H9 (cell line): ENCODE results near the gene RBM3. TPM values are rescaled to one million over a fixed set of nuclear protein-coding genes. Genes with fewer than 3 reads are reported as not detected.

Source experiments
- DNase-seq: peaks from one replicate; pipeline ENCODE4 v3.0.0-alpha.2; 2017
- H2AFZ ChIP-seq: one replicate; pipeline ENCODE4 v1.6.1; 2013; ENCODE audit warnings: mild to moderate bottlenecking, low read length, control low read depth, moderate library complexity
- H2AK5ac ChIP-seq: 2 replicates; pipeline ENCODE4 v1.6.1; 2013; ENCODE audit warnings: low read length, control low read depth, mixed read lengths; ENCODE audit not compliant: insufficient read length
- H2BK120ac ChIP-seq: one replicate; pipeline ENCODE4 v1.6.1; 2013; ENCODE audit warnings: low read depth, mild to moderate bottlenecking, low read length, control low read depth, inconsistent platforms; ENCODE audit not compliant: poor library complexity, severe bottlenecking
- H2BK12ac ChIP-seq: 2 replicates; pipeline ENCODE4 v1.6.1; 2013; ENCODE audit warnings: low read length, control low read depth, mixed read lengths, low read depth; ENCODE audit not compliant: insufficient read length
- H2BK15ac ChIP-seq: 2 replicates; pipeline ENCODE4 v1.6.1; 2013; ENCODE audit warnings: low read depth, low read length, control low read depth
- H2BK20ac ChIP-seq: one replicate; pipeline ENCODE4 v1.6.1; 2013; ENCODE audit warnings: low read depth, mild to moderate bottlenecking, low read length, control low read depth, inconsistent platforms; ENCODE audit not compliant: poor library complexity, severe bottlenecking
- H2BK5ac ChIP-seq: 2 replicates; pipeline ENCODE4 v1.6.1; 2013; ENCODE audit warnings: low read length, control low read depth, mixed read lengths; ENCODE audit not compliant: insufficient read length
- H3K14ac ChIP-seq: 2 replicates; pipeline ENCODE4 v1.6.1; 2013; ENCODE audit warnings: low read length, control low read depth; ENCODE audit not compliant: insufficient read depth
- H3K18ac ChIP-seq: 2 replicates; pipeline ENCODE4 v1.6.1; 2013; ENCODE audit warnings: low read depth, mild to moderate bottlenecking, mixed read lengths, low read length, control low read depth; ENCODE audit not compliant: insufficient read length
- H3K23ac ChIP-seq: 2 replicates; pipeline ENCODE4 v1.6.1; 2013; ENCODE audit warnings: low read length, control low read depth, mixed read lengths, low read depth; ENCODE audit not compliant: insufficient read length
- H3K23me2 ChIP-seq: 2 replicates; pipeline ENCODE4 v1.6.1; 2013; ENCODE audit warnings: low read depth, mild to moderate bottlenecking, mixed read lengths, low read length, control low read depth; ENCODE audit not compliant: insufficient read length, poor library complexity, severe bottlenecking
- H3K27ac ChIP-seq: 2 replicates; pipeline ENCODE4 v1.5.1; 2013; ENCODE audit warnings: low read length, control low read depth, mixed read lengths, low read depth; ENCODE audit not compliant: insufficient read length
- H3K27me3 ChIP-seq: 2 replicates; pipeline ENCODE4 v1.6.1; 2013; ENCODE audit warnings: low read length, control low read depth, inconsistent platforms; ENCODE audit not compliant: insufficient read depth
- H3K4ac ChIP-seq: 2 replicates; pipeline ENCODE4 v1.6.1; 2013; ENCODE audit warnings: low read depth, mild to moderate bottlenecking, control low read depth, inconsistent platforms, low read length, moderate library complexity
- H3K4me1 ChIP-seq: 2 replicates; pipeline ENCODE4 v1.6.1; 2013; ENCODE audit warnings: low read length, control low read depth, inconsistent platforms; ENCODE audit not compliant: insufficient read depth
- H3K4me2 ChIP-seq: 2 replicates; pipeline ENCODE4 v1.6.1; 2013; ENCODE audit warnings: low read length, control low read depth, mixed read lengths; ENCODE audit not compliant: insufficient read length, insufficient read depth
- H3K56ac ChIP-seq: 2 replicates; pipeline ENCODE4 v1.6.1; 2013; ENCODE audit warnings: low read depth, mild to moderate bottlenecking, mixed read lengths, low read length, control low read depth; ENCODE audit not compliant: insufficient read length
- H3K79me1 ChIP-seq: 2 replicates; pipeline ENCODE4 v1.6.1; 2013; ENCODE audit warnings: low read depth, mild to moderate bottlenecking, moderate library complexity, low read length, control low read depth, inconsistent platforms; ENCODE audit not compliant: insufficient read depth, poor library complexity, severe bottlenecking
- H3K79me2 ChIP-seq: 2 replicates; pipeline ENCODE4 v1.6.1; 2013; ENCODE audit warnings: low read length, control low read depth, inconsistent platforms; ENCODE audit not compliant: insufficient read depth
- H3K9ac ChIP-seq: 2 replicates; pipeline ENCODE4 v1.6.1; 2013; ENCODE audit warnings: low read length, control low read depth, mixed read lengths; ENCODE audit not compliant: insufficient read length; ENCODE audit errors: extremely low read depth
- H3K9me3 ChIP-seq: one replicate; pipeline ENCODE4 v1.6.1; 2013; ENCODE audit warnings: low read depth, low read length, inconsistent platforms; ENCODE audit not compliant: control insufficient read depth
- H3T11ph ChIP-seq: one replicate; pipeline ENCODE4 v1.6.1; 2013; ENCODE audit warnings: mild to moderate bottlenecking, low read length, control low read depth, inconsistent platforms
- H4K20me1 ChIP-seq: one replicate; pipeline ENCODE4 v1.6.1; 2013; ENCODE audit not compliant: control insufficient read depth, insufficient read length, insufficient read depth
- H4K5ac ChIP-seq: 2 replicates; pipeline ENCODE4 v1.6.1; 2013; ENCODE audit warnings: low read depth, mild to moderate bottlenecking, mixed read lengths, low read length, control low read depth; ENCODE audit not compliant: insufficient read length
- H4K8ac ChIP-seq: replicated peaks from 2 replicates; pipeline ENCODE4 v1.6.1; 2013; ENCODE audit warnings: low read length, control low read depth, mixed read lengths, low read depth; ENCODE audit not compliant: insufficient read length
- H4K91ac ChIP-seq: 2 replicates; pipeline ENCODE4 v1.6.1; 2013; ENCODE audit warnings: low read depth, mild to moderate bottlenecking, moderate library complexity, mixed read lengths, low read length, control low read depth; ENCODE audit not compliant: insufficient read length
- H3K27ac Mint-ChIP-seq, 3 experiments: 2 replicates in 2 of 3; 3 replicates in 1 of 3; pipeline ENCODE4 v1.8.0; 2020 to 2021; ENCODE audit warnings: mixed read lengths in 3 of 3, mild to moderate bottlenecking in 1 of 3, moderate library complexity in 1 of 3
- H3K27me3 Mint-ChIP-seq: 2 replicates; pipeline ENCODE4 v1.8.0; 2021; ENCODE audit warnings: low read depth, mild to moderate bottlenecking, moderate library complexity, mixed read lengths
- H3K36me3 Mint-ChIP-seq, 3 experiments: 2 replicates in 2 of 3; 3 replicates in 1 of 3; pipeline ENCODE4 v1.8.0; 2020 to 2021; ENCODE audit warnings: low read depth in 3 of 3, mixed read lengths in 3 of 3; ENCODE audit not compliant: insufficient read depth in 1 of 3
- H3K4me1 Mint-ChIP-seq, 2 experiments: 2 replicates each; pipeline ENCODE4 v1.8.0; 2020; ENCODE audit warnings: mixed read lengths in 2 of 2
- H3K4me3 Mint-ChIP-seq, 2 experiments: 2 replicates in 1 of 2; 3 replicates in 1 of 2; pipeline ENCODE4 v1.8.0; 2020 to 2021; ENCODE audit warnings: mild to moderate bottlenecking in 2 of 2, mixed read lengths in 2 of 2, moderate library complexity in 1 of 2
- H3K9me3 Mint-ChIP-seq, 2 experiments: 2 replicates in 1 of 2; 3 replicates in 1 of 2; pipeline ENCODE4 v1.8.0; 2020; ENCODE audit warnings: mild to moderate bottlenecking in 2 of 2, mixed read lengths in 2 of 2, moderate library complexity in 1 of 2
- WGBS: extraction: QIAGEN DNeasy Blood & Tissue Kit; methylation state at CpG from one replicate; pipeline ENCODE4 v1.1.7; 2013; ENCODE audit warnings: missing lambda C conversion rate, low lambda C conversion rate, mixed read lengths; ENCODE audit not compliant: insufficient read length; ENCODE audit errors: extremely low coverage; 5-methylcytosine and 5-hydroxymethylcytosine counted together
- total RNA-seq: library from RNA; stranded (reverse); gene quantifications from 2 replicates; pipeline ENCODE4 v1.2.1, GENCODE V29; 2021
- TF ChIP-seq, protein P1 (sequence below): fragments of 200-600 bp; sonication (generic); conservative IDR thresholded peaks from 3 replicates; pipeline ENCODE4 v1.8.0; 2021; ENCODE audit warnings: antibody characterized with exemption, mild to moderate bottlenecking

The RBM3 gene
- total RNA-seq, 1 experiment from 2014 or later = 264 TPM

- no peak overlapping the region for H3K14ac ChIP-seq
- H3K4me2 ChIP-seq = peak overlapping the region; percentile 58
- no peak overlapping the region for H3K56ac ChIP-seq
- no peak overlapping the region for H4K5ac ChIP-seq
- no peaks in the 10 kb centered on the region for H3K79me1 ChIP-seq
- no peak overlapping the region for H2BK20ac ChIP-seq
- no peak overlapping the region for H2BK15ac ChIP-seq
- no CpG with 5 or more reads among the region's 25 CpGs for WGBS
- no peaks in the 10 kb centered on the region for H3K23me2 ChIP-seq
- no peaks in the 10 kb centered on the region for H3K79me2 ChIP-seq
- no peak overlapping the region for H3K27ac ChIP-seq
- no peak overlapping the region for H2BK12ac ChIP-seq
- Mint-ChIP-seq H3K27me3 (no peaks in the 10 kb centered on the region; the same call in 1 of the 2 replicates), H3K27ac (0 out of 7 replicates have a peak overlapping the region, but pooled peaks of 1 of the 3 experiments have one; percentile 59), H3K4me3 (peak overlapping the region; percentile 92 to 96; a peak in 3 of 5 replicates), H3K36me3 (peaks cover 6 to 30% (median 21%) of the 10 kb centered on the region in 3 experiments), H3K4me1 (peaks cover 2 to 4% of the 10 kb centered on the region in 2 experiments; a peak in 3 of 4 replicates), H3K9me3 (peaks cover 53 to 67% of the 10 kb centered on the region in 2 experiments)
- no peak overlapping the region for H3T11ph ChIP-seq
- H2BK5ac ChIP-seq = no peak overlapping the region
- H3K4me1 ChIP-seq = no peaks in the 10 kb centered on the region
- H4K8ac ChIP-seq = no peak overlapping the region
- H4K91ac ChIP-seq = no peak overlapping the region
- H4K20me1 ChIP-seq = no peaks in the 10 kb centered on the region
- no peak overlapping the region for H2BK120ac ChIP-seq
- no peak overlapping the region for H2AK5ac ChIP-seq
- H3K18ac ChIP-seq = no peak overlapping the region
- no peak overlapping the region for H3K23ac ChIP-seq
- H3K9me3 ChIP-seq = peaks cover 23% of the 10 kb centered on the region
- DNase-seq = no peak
- no peaks in the 10 kb centered on the region for H3K27me3 ChIP-seq
- no peak overlapping the region for H3K9ac ChIP-seq
- H2AFZ ChIP-seq = no peak overlapping the region
- TF ChIP-seq, protein P1, sequence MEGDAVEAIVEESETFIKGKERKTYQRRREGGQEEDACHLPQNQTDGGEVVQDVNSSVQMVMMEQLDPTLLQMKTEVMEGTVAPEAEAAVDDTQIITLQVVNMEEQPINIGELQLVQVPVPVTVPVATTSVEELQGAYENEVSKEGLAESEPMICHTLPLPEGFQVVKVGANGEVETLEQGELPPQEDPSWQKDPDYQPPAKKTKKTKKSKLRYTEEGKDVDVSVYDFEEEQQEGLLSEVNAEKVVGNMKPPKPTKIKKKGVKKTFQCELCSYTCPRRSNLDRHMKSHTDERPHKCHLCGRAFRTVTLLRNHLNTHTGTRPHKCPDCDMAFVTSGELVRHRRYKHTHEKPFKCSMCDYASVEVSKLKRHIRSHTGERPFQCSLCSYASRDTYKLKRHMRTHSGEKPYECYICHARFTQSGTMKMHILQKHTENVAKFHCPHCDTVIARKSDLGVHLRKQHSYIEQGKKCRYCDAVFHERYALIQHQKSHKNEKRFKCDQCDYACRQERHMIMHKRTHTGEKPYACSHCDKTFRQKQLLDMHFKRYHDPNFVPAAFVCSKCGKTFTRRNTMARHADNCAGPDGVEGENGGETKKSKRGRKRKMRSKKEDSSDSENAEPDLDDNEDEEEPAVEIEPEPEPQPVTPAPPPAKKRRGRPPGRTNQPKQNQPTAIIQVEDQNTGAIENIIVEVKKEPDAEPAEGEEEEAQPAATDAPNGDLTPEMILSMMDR = no peak
- H3K4ac ChIP-seq = no peak overlapping the region
Observed at GRCh38 chrX:48598614-48599013, 24.3 kb downstream of the RBM3 start.
